Natural killer cell treated with Interleukin-12 subunit alpha and Interleukin-12 subunit beta and Interleukin-15 and Interleukin-18, amount 100 ng/mL, for 72 hours (primary cell): ENCODE results near the gene HARS1. TPM values are rescaled to one million over a fixed set of nuclear protein-coding genes. Genes with fewer than 3 reads are reported as not detected.
"Not testable (repeated sequence)": the region's sequence is repeated elsewhere in the genome, so short reads cannot be mapped to it uniquely, and the experiment has no call there.

Experiments used
- ATAC-seq, 2 donors: fragments of 150-1000 bp; cut with Tn5 transposase in 1 of 2; sonication (Bioruptor Pico), chemical (Tn5 transposase) in 1 of 2; 2 replicates each; pipeline ENCODE4 v1.10.0; 2021
- DNase-seq: peaks from one replicate; pipeline ENCODE4 v3.0.0; 2022; ENCODE audit warnings: low spot score
- H3K27ac Mint-ChIP-seq, 2 donors: 1 replicate in 1 of 2; 2 replicates in 1 of 2; pipeline ENCODE4 v1.8.0; 2022; ENCODE audit warnings: mixed read lengths in 2 of 2, mild to moderate bottlenecking in 1 of 2, moderate library complexity in 1 of 2
- H3K27me3 Mint-ChIP-seq, 2 donors: 1 replicate in 1 of 2; 2 replicates in 1 of 2; pipeline ENCODE4 v1.8.0; 2022; ENCODE audit warnings: mixed read lengths in 2 of 2
- H3K36me3 Mint-ChIP-seq: one replicate; pipeline ENCODE4 v1.8.0; 2022; ENCODE audit warnings: mixed read lengths
- H3K4me1 Mint-ChIP-seq, 2 donors: 1 replicate in 1 of 2; 2 replicates in 1 of 2; pipeline ENCODE4 v1.8.0; 2022; ENCODE audit warnings: low read depth in 2 of 2, mixed read lengths in 2 of 2, mild to moderate bottlenecking in 1 of 2
- H3K4me3 Mint-ChIP-seq: one replicate; pipeline ENCODE4 v1.8.0; 2022; ENCODE audit warnings: mixed read lengths
- H3K9me3 Mint-ChIP-seq: 2 replicates; pipeline ENCODE4 v1.8.0; 2022; ENCODE audit warnings: mixed read lengths
- total RNA-seq, 2 donors: library from RNA; stranded (reverse); gene quantifications; one replicate each; pipeline ENCODE4 v1.2.3, GENCODE V29; 2022

HARS1 gene, protein sequence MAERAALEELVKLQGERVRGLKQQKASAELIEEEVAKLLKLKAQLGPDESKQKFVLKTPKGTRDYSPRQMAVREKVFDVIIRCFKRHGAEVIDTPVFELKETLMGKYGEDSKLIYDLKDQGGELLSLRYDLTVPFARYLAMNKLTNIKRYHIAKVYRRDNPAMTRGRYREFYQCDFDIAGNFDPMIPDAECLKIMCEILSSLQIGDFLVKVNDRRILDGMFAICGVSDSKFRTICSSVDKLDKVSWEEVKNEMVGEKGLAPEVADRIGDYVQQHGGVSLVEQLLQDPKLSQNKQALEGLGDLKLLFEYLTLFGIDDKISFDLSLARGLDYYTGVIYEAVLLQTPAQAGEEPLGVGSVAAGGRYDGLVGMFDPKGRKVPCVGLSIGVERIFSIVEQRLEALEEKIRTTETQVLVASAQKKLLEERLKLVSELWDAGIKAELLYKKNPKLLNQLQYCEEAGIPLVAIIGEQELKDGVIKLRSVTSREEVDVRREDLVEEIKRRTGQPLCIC
- total RNA-seq = 100 to 1,000 TPM; 104 to 113 TPM

DNA sequence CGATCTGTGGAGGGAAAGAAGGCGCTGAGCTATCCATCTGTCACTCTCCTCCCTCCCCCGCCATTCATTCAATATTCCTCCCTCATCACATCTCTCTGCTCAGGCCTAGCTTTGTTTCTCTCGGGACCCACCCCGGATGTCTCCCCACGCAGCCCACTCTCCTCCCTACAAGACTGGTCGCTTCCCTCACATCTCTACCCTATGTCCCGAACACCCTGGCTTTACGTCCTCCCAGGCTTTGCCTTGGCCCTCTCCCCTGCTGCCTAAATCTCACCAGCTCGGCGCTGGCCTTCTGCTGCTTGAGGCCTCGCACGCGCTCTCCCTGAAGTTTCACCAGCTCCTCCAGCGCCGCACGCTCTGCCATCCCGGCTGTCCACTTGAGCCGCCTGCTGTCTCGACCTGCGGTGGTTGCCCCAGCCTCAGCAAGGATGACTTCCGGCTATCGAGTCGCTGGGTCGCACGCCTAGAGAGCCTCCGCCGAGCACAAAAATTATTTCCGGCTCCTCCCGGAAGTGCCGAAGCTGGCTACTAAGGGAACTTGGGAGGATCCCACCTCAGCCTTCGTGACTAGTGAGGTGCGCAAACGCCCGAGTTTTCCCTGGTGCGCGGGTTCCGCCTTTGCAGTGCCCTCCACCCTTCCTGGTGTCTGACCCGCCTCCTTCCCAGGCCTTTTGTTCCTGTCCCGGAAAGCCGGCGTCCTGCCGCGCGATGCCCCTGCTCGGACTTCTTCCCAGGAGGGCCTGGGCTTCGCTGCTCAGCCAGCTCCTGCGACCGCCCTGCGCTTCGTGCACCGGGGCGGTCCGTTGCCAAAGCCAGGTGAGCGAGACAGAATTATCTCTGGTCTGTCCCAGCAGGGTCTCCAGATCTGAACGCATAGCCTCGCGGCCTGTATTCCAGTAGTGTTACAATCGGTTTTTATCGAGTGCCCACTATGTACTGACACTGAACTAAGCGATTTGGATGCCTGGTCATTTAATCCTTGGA, at the start of gene HARS1, which contains the start of gene HARS2:
Gene HARS1 (minus strand): TSS at position 430 of the 984 bp plus-strand sequence. CDS start 66 bp downstream, at position 364.
Gene HARS2 (plus strand): TSS at position 515 of the 984 bp plus-strand sequence. CDS start 194 bp downstream, at position 709.
- H3K4me1 Mint-ChIP-seq = peaks cover 25 to 34% of the 10 kb centered on the region in 2 donors
- peak; percentile 94 for DNase-seq
- no peaks in the 10 kb centered on the region for H3K9me3 Mint-ChIP-seq
- peak within 1 kb of the TSS; percentile 92 to 94 for H3K27ac Mint-ChIP-seq
- H3K36me3 Mint-ChIP-seq = peaks cover 12% of the 10 kb centered on the region
- ATAC-seq = peak; percentile 98
- H3K4me3 Mint-ChIP-seq = peak within 1 kb of the TSS; percentile 100
- H3K27me3 Mint-ChIP-seq = no peaks in the 10 kb centered on the region

DNA sequence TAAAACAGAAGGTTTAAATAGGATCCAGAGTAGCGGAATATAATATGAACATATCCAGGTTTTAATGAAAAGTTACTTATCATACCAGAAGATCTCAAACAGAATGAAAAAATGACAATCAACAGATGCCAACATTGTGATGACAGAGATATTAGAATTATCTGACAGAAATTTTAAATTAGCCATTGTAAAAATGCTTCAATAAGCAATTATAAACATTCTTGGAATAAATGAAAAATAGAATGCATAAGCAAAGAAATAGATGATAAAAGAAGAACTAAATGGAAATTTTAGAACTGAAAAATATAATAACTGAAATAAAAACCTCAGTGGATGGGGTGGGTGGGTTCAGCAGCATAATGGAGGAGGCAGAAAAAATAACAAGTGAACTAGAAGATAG, 46.3 kb upstream of the HARS1 start:
- no peaks in the 10 kb centered on the region for H3K4me1 Mint-ChIP-seq
- DNase-seq (no peak), ATAC-seq (no peak)
- H3K4me3 Mint-ChIP-seq = no peak overlapping the region
- peaks cover 30 to 37% of the 10 kb centered on the region in 2 donors for H3K27me3 Mint-ChIP-seq
- peaks cover 3% of the 10 kb centered on the region for H3K9me3 Mint-ChIP-seq
- H3K36me3 Mint-ChIP-seq = no peaks in the 10 kb centered on the region
- no peak overlapping the region for H3K27ac Mint-ChIP-seq

DNA sequence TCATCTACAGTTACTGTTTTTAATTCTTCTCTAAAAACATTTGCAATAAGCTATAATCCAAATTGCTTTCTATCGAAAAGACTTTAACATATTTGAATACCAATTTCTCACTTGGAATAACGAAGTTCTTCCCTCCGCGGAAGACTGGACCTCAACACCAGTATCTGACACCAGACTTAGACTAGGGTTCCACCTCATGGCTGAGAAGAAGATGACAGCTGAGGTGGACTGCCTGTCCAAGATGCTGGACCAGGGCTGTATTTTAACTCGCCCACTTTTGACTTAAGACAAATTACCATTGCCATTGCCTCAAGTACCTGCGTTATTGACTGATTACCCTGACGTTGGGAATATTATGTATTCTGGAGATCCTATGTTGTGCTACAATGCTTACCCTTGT, 43.2 kb upstream of the HARS1 start:
- ATAC-seq (no peak), DNase-seq (no peak)
- Mint-ChIP-seq H3K4me3 (no peak overlapping the region), H3K27me3 (peaks cover 24 to 35% of the 10 kb centered on the region in 2 donors), H3K9me3 (no peaks in the 10 kb centered on the region), H3K36me3 (no peaks in the 10 kb centered on the region), H3K4me1 (no peaks in the 10 kb centered on the region), H3K27ac (no peak overlapping the region)

DNA sequence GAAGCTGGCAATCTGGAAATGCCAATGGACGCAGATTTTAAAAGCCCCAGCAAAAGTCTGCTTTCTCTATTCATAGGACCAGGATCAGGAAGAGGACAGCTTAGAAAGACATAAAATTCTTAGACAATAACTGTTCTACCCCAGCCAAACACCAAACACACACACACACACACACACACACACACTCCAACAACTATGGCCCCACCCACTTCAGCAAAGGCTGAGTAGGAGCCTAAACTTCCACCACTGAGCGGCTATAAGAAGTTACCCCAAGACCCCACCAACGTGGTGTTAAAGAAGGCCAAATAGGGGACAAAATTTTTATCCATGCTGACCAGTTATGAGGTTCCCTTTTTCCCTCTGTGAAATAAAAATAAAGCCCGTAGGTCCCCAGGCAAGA, 41.9 kb upstream of the HARS1 start:
- Mint-ChIP-seq H3K9me3 (no peaks in the 10 kb centered on the region), H3K27ac (no peak overlapping the region), H3K27me3 (peaks cover 27 to 43% of the 10 kb centered on the region in 2 donors), H3K36me3 (no peaks in the 10 kb centered on the region), H3K4me3 (no peak overlapping the region), H3K4me1 (no peaks in the 10 kb centered on the region)
- DNase-seq (no peak), ATAC-seq (no peak)

DNA sequence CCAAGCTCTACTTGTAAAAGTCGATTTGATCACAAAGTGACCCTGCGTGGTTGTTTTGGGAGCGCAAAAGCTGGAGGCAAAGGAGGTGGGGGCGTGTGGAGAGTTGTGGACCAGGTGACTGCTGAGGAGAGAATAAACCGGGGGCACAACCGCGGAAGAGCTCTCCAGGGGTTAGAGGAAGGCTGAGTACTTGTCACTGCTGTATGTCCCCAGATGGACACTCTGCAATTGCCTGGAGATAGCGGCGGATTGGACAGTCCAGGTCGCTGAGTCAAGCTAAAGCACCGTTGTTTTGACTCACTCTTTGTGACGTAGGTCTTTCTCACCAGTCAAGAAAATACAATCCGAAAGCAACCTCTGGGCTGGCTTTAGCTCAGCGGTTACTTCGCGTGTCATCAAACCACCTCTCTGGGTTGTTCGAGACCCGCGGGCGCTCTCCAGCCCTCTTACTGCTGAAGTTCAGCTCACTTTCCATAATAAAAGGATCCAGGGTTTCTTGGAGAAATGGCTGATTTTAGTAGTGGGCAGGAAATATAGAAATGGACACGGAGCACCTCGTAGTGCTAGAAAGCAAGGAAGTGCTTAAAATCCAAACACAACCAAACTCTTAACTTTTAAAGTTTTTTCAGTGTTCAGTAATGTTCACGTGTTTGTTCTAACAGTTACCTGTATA, 34.8 kb upstream of the HARS1 start:
- no peaks in the 10 kb centered on the region for H3K36me3 Mint-ChIP-seq
- peak; percentile 92 to 93 for ATAC-seq

DNA sequence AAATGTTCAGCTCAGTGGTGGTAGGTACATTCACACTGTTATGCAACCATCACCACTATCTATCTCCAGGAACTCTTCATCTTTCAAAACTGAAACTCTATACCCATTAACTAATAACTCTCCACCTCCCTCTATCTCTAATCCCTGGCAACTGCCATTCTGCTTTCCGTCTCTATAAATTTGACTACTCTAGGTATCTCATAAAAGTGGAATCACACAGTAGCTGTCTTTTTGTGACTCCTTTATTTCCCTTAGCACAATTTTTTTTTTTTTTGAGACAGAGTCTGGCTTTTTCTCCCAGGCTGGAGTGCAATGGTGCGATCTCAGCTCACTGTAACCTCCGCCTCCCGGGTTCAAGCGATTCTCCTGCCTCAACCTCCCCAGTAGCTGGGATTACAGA, 30.2 kb upstream of the HARS1 start:
- not testable (repeated sequence) for DNase-seq

More for the DNA sequence above, 34.8 kb upstream of the HARS1 start:
- Mint-ChIP-seq H3K27ac (peak overlapping the region; percentile 60 to 84), H3K27me3 (peaks cover 14 to 36% of the 10 kb centered on the region in 2 donors), H3K9me3 (no peaks in the 10 kb centered on the region), H3K4me3 (peak overlapping the region; percentile 74), H3K4me1 (peaks cover under 1 to 12% of the 10 kb centered on the region in 2 donors)
- peak; percentile 78 for DNase-seq

DNA sequence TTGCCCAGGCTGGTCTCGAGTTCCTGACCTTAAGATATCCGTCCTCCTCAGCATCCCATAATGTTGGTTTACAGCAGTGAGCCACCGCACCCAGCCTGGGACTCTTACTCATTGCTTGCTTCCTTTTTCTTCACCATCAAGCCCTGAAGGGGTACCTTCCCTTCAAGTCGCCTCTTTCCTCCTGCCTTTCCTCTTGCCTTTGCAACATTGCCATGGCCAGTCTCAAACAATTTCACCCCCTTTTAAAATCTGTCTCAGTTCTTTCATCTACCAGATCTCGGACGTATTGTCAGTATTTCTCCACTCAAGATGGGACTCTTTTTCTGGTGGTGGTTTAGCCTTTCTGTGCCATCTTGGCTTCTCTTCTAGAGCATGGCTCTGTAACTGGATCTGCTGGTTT, 29.6 kb upstream of the HARS1 start:
- H3K9me3 Mint-ChIP-seq, ATAC-seq, H3K27ac Mint-ChIP-seq, H3K4me1 Mint-ChIP-seq, DNase-seq, H3K4me3 Mint-ChIP-seq, H3K36me3 Mint-ChIP-seq: not testable (repeated sequence)
- peaks cover 11 to 22% of the 10 kb centered on the region in 2 donors for H3K27me3 Mint-ChIP-seq

More for the DNA sequence above, 30.2 kb upstream of the HARS1 start:
- not testable (repeated sequence) for H3K9me3 Mint-ChIP-seq, ATAC-seq, H3K4me3 Mint-ChIP-seq, H3K36me3 Mint-ChIP-seq, H3K27ac Mint-ChIP-seq
- H3K4me1 Mint-ChIP-seq = peaks cover 8 to 15% of the 10 kb centered on the region in 2 donors
- peaks cover 11 to 22% of the 10 kb centered on the region in 2 donors for H3K27me3 Mint-ChIP-seq

DNA sequence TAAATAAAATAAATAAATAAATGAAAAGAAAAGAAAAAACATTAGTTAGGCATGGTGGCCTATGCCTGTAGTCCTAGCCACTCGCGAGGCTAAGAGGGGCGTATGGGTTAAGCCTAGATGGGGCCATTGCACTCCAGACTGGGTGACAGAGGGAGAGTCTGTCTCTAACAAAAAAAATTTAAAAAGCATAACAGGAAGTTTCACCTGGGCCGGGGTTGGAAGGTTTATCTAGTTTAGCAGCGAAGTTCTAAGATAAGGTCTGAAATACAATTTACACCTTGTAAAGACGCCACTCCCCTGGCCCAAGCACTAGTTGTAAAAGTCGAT, 27.1 kb upstream of the HARS1 start:
- DNase-seq = no peak
- ATAC-seq = no peak
- Mint-ChIP-seq H3K27me3 (peaks cover 7 to 22% of the 10 kb centered on the region in 2 donors), H3K36me3 (no peaks in the 10 kb centered on the region), H3K4me3 (no peak overlapping the region), H3K4me1 (peaks cover 8% of the 10 kb centered on the region in 2 donors), H3K9me3 (no peaks in the 10 kb centered on the region), H3K27ac (peak overlapping the region in 1 of 2 donors; percentile 66)

DNA sequence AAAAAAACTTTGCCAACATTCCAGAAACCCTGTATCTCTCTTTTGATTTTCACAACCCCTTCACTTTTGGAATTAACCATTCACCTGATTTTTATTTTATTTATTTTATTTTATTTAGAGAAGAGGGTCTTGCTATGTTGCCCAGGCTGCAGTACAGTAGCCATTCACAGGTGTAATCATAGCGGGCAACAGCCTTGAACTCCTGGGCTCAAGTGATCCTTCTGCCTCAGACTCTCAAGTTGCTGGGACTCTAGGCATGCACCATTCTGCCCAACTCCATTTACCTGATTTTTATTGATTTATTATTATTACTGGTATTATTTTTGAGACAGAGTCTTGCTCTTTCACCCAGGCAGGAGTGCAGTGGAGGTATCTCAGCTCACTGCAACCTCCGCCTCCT, 25.1 kb upstream of the HARS1 start:
- not testable (repeated sequence) for H3K27ac Mint-ChIP-seq, ATAC-seq, H3K9me3 Mint-ChIP-seq, H3K4me3 Mint-ChIP-seq, H3K27me3 Mint-ChIP-seq, DNase-seq, H3K36me3 Mint-ChIP-seq
- peaks cover 17% of the 10 kb centered on the region in 2 donors for H3K4me1 Mint-ChIP-seq

DNA sequence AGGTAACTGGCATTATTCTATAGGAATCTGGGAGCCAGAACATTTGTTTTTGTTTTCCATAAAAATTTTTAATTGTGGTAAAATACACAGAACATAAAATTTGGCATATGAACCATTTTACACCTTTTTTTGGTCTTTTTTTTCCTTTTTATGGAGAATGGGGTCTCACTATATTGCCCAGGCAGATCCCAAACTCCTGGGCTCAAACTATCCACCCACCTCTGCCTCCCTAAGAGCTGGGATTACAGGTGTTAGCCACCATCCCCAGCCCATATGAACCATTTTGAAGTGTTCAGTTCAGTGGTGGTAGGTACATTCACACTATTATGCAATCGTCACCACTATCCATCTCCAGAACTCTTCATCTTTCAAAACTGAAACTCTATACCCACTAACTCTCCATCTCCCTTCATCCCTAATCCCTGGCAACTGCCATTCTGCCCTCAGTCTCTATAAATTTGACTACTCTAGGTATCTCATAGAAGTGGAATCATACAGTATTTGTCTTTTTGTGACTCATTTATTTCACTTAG, 22.5 kb upstream of the HARS1 start:
- Mint-ChIP-seq H3K4me1 (peaks cover 22 to 29% of the 10 kb centered on the region in 2 donors), H3K4me3 (no peak overlapping the region), H3K9me3 (no peaks in the 10 kb centered on the region), H3K27ac (no peak overlapping the region), H3K27me3 (no peaks in the 10 kb centered on the region), H3K36me3 (no peaks in the 10 kb centered on the region)
- no peak for DNase-seq
- ATAC-seq = no peak

DNA sequence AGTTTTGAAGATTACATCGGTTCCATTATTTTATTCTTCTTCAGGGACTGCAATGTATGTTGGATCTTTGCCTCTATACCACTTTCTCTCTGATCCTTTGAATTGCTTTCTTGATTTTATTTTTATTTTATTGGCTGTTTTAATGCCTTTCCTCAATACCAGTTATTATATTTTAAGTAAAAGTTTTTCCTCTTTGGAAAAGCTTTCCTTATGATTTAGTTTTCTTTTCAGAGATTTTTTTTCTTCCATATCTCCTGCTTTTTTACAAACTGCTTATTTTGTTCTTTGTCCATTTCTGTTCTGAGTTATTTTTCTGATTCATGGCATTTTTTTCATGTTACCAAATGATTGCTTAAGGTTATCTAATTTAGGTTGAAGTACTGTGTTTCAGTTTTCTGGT, 20.6 kb upstream of the HARS1 start:
- Mint-ChIP-seq H3K9me3 (no peaks in the 10 kb centered on the region), H3K4me1 (peaks cover 22 to 29% of the 10 kb centered on the region in 2 donors), H3K36me3 (no peaks in the 10 kb centered on the region), H3K27me3 (no peaks in the 10 kb centered on the region), H3K27ac (peak overlapping the region; percentile 97 to 98), H3K4me3 (peak overlapping the region; percentile 98)
- no peak for ATAC-seq
- DNase-seq = no peak

DNA sequence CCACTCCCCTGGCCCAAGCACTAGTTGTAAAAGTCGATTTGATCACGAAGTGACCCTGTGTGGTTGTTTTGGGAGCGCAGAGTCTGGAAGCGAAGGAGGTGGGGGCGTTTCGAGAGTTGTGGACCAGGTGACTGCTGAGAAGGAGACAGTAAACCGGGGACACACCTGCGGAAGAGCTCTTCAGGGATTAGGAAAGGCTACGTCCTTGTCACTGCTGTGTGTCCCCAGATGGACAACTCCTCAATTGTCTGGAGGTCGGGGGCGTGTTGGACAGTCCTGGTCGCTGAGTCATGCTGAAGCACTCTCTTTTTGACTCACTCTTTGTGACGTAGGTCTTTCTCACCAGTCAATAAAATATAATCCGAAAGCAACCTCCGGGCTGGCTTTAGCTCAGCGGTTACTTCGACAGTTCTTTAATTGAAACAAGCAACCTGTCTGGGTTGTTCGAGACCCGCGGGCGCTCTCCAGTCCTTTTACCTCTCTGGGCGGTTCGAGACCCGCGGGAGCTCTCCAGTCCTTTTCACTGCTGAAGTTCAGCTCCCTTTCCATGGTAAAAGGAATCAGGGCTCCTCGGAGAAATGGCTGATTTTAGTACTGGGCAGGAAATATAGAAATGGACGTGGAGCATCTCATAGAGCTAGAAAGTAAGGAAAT, 19.9 kb upstream of the HARS1 start:
- Mint-ChIP-seq H3K36me3 (peaks cover 4% of the 10 kb centered on the region), H3K9me3 (no peaks in the 10 kb centered on the region)

More for the DNA sequence above, 19.9 kb upstream of the HARS1 start:
- DNase-seq (peak; percentile 92), ATAC-seq (peak; percentile 96)
- Mint-ChIP-seq H3K4me3 (peak overlapping the region; percentile 98), H3K27me3 (no peaks in the 10 kb centered on the region), H3K4me1 (peaks cover 22 to 29% of the 10 kb centered on the region in 2 donors), H3K27ac (peak overlapping the region; percentile 97 to 98)
